LNCaP clone FGC (cell line): Measurements from ENCODE around the gene SEC24D.

Experiments used
- DNase-seq: peaks from one replicate; pipeline ENCODE4 v3.0.0-alpha.2; 2011; ENCODE audit warnings: low read depth
- H3K4me3 ChIP-seq: 2 replicates; pipeline ENCODE4 v1.5.1; 2011; ENCODE audit warnings: mild to moderate bottlenecking, low read depth, low read length, control low read depth
- CTCF ChIP-seq: IDR thresholded peaks from 2 replicates; pipeline ENCODE4 v1.5.1; 2012; ENCODE audit warnings: mild to moderate bottlenecking; ENCODE audit not compliant: control insufficient read depth, insufficient read depth; ENCODE audit errors: extremely low read depth

SEC24D gene

GRCh38 chr4:118823471-118823870 is 12.5 kb downstream of the SEC24D start:
- H3K4me3 ChIP-seq, result no peak overlapping the region
- TF ChIP-seq CTCF, result no peak
- peak; percentile 67 for DNase-seq

- no peak overlapping the region for H3K4me3 ChIP-seq
- no peak for TF ChIP-seq CTCF
- DNase-seq, result no peak
These were observed 14.2 kb downstream of the SEC24D start for GRCh38 chr4:118821590-118822293.

GRCh38 chr4:118817178-118817930 is 18.6 kb downstream of the SEC24D start:
- DNase-seq, result no peak
- H3K4me3 ChIP-seq, result no peak overlapping the region
- TF ChIP-seq CTCF, result no peak

- H3K4me3 ChIP-seq, result no peak overlapping the region
- no peak for DNase-seq
- TF ChIP-seq CTCF, result no peak
These were observed 19.3 kb downstream of the SEC24D start for GRCh38 chr4:118816538-118817177.

GRCh38 chr4:118814891-118815290 is 21.0 kb downstream of the SEC24D start:
- H3K4me3 ChIP-seq, result no peak overlapping the region
- DNase-seq, result no peak
- no peak for TF ChIP-seq CTCF

- no peak for DNase-seq
- no peak overlapping the region for H3K4me3 ChIP-seq
- no peak for TF ChIP-seq CTCF
These were observed 21.9 kb downstream of the SEC24D start for GRCh38 chr4:118814058-118814457.
